ENCODE data around the gene IREB2.

The IREB2 gene

GRCh38 chr15:78540871-78541743, 103.1 kb downstream of the IREB2 start (continued):
- no peak for TF ChIP-seq POU6F1 (CRISPR knock-in tag; IDR thresholded peaks at IDR 0.05; ENCODE audit: borderline replicate concordance, low read depth)

- ATAC-seq = no peak
Measured at GRCh38 chr15:78541744-78542034, 103.7 kb downstream of the IREB2 start.

GRCh38 chr15:78542647-78543046, 104.6 kb downstream of the IREB2 start:
- TF ChIP-seq TOX (CRISPR knock-in tag; IDR thresholded peaks at IDR 0.05; ENCODE audit: borderline replicate concordance) (no peak), RARB (CRISPR knock-in tag; IDR thresholded peaks at IDR 0.05) (no peak), ZFP3 (CRISPR knock-in tag; IDR thresholded peaks at IDR 0.05) (no peak), PPARA (CRISPR knock-in tag; IDR thresholded peaks at IDR 0.05; ENCODE audit: borderline replicate concordance) (no peak), GLIS3 (CRISPR knock-in tag; IDR thresholded peaks at IDR 0.05) (no peak), ZNF565 (CRISPR knock-in tag; conservative IDR thresholded peaks at IDR 0.05; ENCODE audit: low read depth) (no peak), ZNF8 (CRISPR knock-in tag; IDR thresholded peaks at IDR 0.05) (no peak), ARNTL (CRISPR knock-in tag; IDR thresholded peaks at IDR 0.05; ENCODE audit: borderline replicate concordance, low read depth) (no peak), ISL1 (CRISPR knock-in tag; IDR thresholded peaks at IDR 0.05) (no peak), ZNF70 (CRISPR knock-in tag; IDR thresholded peaks at IDR 0.05) (no peak), ZC3H10 (CRISPR knock-in tag; IDR thresholded peaks at IDR 0.05) (no peak), ZFP30 (CRISPR knock-in tag; IDR thresholded peaks at IDR 0.05) (no peak), CSDC2 (CRISPR knock-in tag; IDR thresholded peaks at IDR 0.05) (no peak), BACH2 (CRISPR knock-in tag; IDR thresholded peaks at IDR 0.05; ENCODE audit: borderline replicate concordance) (no peak), SNAI2 (CRISPR knock-in tag; IDR thresholded peaks at IDR 0.05) (no peak)
- ATAC-seq = no peak

More at GRCh38 chr15:78541744-78542034, 103.7 kb downstream of the IREB2 start:
- TF ChIP-seq GLIS3 (CRISPR knock-in tag; IDR thresholded peaks at IDR 0.05) (no peak), ZNF8 (CRISPR knock-in tag; IDR thresholded peaks at IDR 0.05) (no peak), ISL1 (CRISPR knock-in tag; IDR thresholded peaks at IDR 0.05) (no peak), TCF4 (CRISPR knock-in tag; IDR thresholded peaks at IDR 0.05; ENCODE audit: borderline replicate concordance) (no peak)

GRCh38 chr15:78550194-78550593, 112.2 kb downstream of the IREB2 start:
- no peak for ATAC-seq
- TF ChIP-seq ZNF8 (CRISPR knock-in tag; IDR thresholded peaks at IDR 0.05) (no peak), RARB (CRISPR knock-in tag; IDR thresholded peaks at IDR 0.05) (no peak), POU6F1 (CRISPR knock-in tag; IDR thresholded peaks at IDR 0.05; ENCODE audit: borderline replicate concordance, low read depth) (no peak), PATZ1 (CRISPR knock-in tag; IDR thresholded peaks at IDR 0.05; ENCODE audit: borderline replicate concordance) (no peak), TOX (CRISPR knock-in tag; IDR thresholded peaks at IDR 0.05; ENCODE audit: borderline replicate concordance) (no peak), OSR1 (CRISPR knock-in tag; IDR thresholded peaks at IDR 0.05) (no peak), PPARA (CRISPR knock-in tag; IDR thresholded peaks at IDR 0.05; ENCODE audit: borderline replicate concordance) (no peak), ZFP30 (CRISPR knock-in tag; IDR thresholded peaks at IDR 0.05) (no peak), TCF4 (CRISPR knock-in tag; IDR thresholded peaks at IDR 0.05; ENCODE audit: borderline replicate concordance) (no peak), ZNF70 (CRISPR knock-in tag; IDR thresholded peaks at IDR 0.05) (no peak), BACH2 (CRISPR knock-in tag; IDR thresholded peaks at IDR 0.05; ENCODE audit: borderline replicate concordance) (no peak), CSRNP3 (CRISPR knock-in tag; IDR thresholded peaks at IDR 0.05) (no peak), ESRRG (CRISPR knock-in tag; IDR thresholded peaks at IDR 0.05) (no peak), CSDC2 (CRISPR knock-in tag; IDR thresholded peaks at IDR 0.05) (no peak), TSHZ2 (CRISPR knock-in tag; IDR thresholded peaks at IDR 0.05) (no peak), ISL1 (CRISPR knock-in tag; IDR thresholded peaks at IDR 0.05) (no peak), ZC3H10 (CRISPR knock-in tag; IDR thresholded peaks at IDR 0.05) (no peak), CREB5 (CRISPR knock-in tag; IDR thresholded peaks at IDR 0.05; ENCODE audit: low read depth) (no peak), ARNTL (CRISPR knock-in tag; IDR thresholded peaks at IDR 0.05; ENCODE audit: borderline replicate concordance, low read depth) (no peak), ZFP3 (CRISPR knock-in tag; IDR thresholded peaks at IDR 0.05) (no peak)
